Natural killer cell treated with Interleukin-12 subunit alpha and Interleukin-12 subunit beta and Interleukin-15 and Interleukin-18, amount 100 ng/mL, for 72 hours (primary cell): ENCODE measurements around the gene ATPAF2. TPM values are rescaled to one million over a fixed set of nuclear protein-coding genes. Genes with fewer than 3 reads are reported as not detected.

Source experiments
- ATAC-seq, 2 donors: fragments of 150-1000 bp; cut with Tn5 transposase in 1 of 2; sonication (Bioruptor Pico), chemical (Tn5 transposase) in 1 of 2; 2 replicates each; pipeline ENCODE4 v1.10.0; 2021
- DNase-seq: peaks from one replicate; pipeline ENCODE4 v3.0.0; 2022; ENCODE audit warnings: low spot score
- H3K27ac Mint-ChIP-seq, 2 donors: 1 replicate in 1 of 2; 2 replicates in 1 of 2; pipeline ENCODE4 v1.8.0; 2022; ENCODE audit warnings: mixed read lengths in 2 of 2, mild to moderate bottlenecking in 1 of 2, moderate library complexity in 1 of 2
- H3K27me3 Mint-ChIP-seq, 2 donors: 1 replicate in 1 of 2; 2 replicates in 1 of 2; pipeline ENCODE4 v1.8.0; 2022; ENCODE audit warnings: mixed read lengths in 2 of 2
- H3K36me3 Mint-ChIP-seq: one replicate; pipeline ENCODE4 v1.8.0; 2022; ENCODE audit warnings: mixed read lengths
- H3K4me1 Mint-ChIP-seq, 2 donors: 1 replicate in 1 of 2; 2 replicates in 1 of 2; pipeline ENCODE4 v1.8.0; 2022; ENCODE audit warnings: low read depth in 2 of 2, mixed read lengths in 2 of 2, mild to moderate bottlenecking in 1 of 2
- H3K4me3 Mint-ChIP-seq: one replicate; pipeline ENCODE4 v1.8.0; 2022; ENCODE audit warnings: mixed read lengths
- H3K9me3 Mint-ChIP-seq: 2 replicates; pipeline ENCODE4 v1.8.0; 2022; ENCODE audit warnings: mixed read lengths
- total RNA-seq, 2 donors: library from RNA; stranded (reverse); gene quantifications; one replicate each; pipeline ENCODE4 v1.2.3, GENCODE V29; 2022

ATPAF2 gene
- total RNA-seq, 2 donors from 2014 or later = 40.1 to 52.1 TPM

- Mint-ChIP-seq H3K4me3 (no peak overlapping the region), H3K4me1 (no peaks in the 10 kb centered on the region), H3K27ac (no peak overlapping the region), H3K9me3 (no peaks in the 10 kb centered on the region), H3K36me3 (no peaks in the 10 kb centered on the region), H3K27me3 (no peaks in the 10 kb centered on the region)
- DNase-seq (no peak), ATAC-seq (peak in 1 of 2 donors; percentile 50)
Observed at GRCh38 chr17:17981330-17981729, 57.6 kb downstream of the ATPAF2 start.

- no peak for DNase-seq
- peaks cover 3 to 7% of the 10 kb centered on the region in 2 donors for H3K4me1 Mint-ChIP-seq
- H3K27ac Mint-ChIP-seq = no peak overlapping the region
- H3K4me3 Mint-ChIP-seq = no peak overlapping the region
- H3K27me3 Mint-ChIP-seq = no peaks in the 10 kb centered on the region
- ATAC-seq = no peak
- no peaks in the 10 kb centered on the region for H3K9me3 Mint-ChIP-seq
- no peaks in the 10 kb centered on the region for H3K36me3 Mint-ChIP-seq
Observed at GRCh38 chr17:17979778-17980177, 59.2 kb downstream of the ATPAF2 start.

GRCh38 chr17:17978481-17979424 lies 60.2 kb downstream of the ATPAF2 start:
- Mint-ChIP-seq H3K36me3 (no peaks in the 10 kb centered on the region), H3K4me1 (peaks cover 3 to 7% of the 10 kb centered on the region in 2 donors), H3K27me3 (no peaks in the 10 kb centered on the region), H3K9me3 (no peaks in the 10 kb centered on the region), H3K4me3 (no peak overlapping the region), H3K27ac (no peak overlapping the region)
- ATAC-seq = peak in 1 of 2 donors; percentile 22
- DNase-seq = no peak

DNA sequence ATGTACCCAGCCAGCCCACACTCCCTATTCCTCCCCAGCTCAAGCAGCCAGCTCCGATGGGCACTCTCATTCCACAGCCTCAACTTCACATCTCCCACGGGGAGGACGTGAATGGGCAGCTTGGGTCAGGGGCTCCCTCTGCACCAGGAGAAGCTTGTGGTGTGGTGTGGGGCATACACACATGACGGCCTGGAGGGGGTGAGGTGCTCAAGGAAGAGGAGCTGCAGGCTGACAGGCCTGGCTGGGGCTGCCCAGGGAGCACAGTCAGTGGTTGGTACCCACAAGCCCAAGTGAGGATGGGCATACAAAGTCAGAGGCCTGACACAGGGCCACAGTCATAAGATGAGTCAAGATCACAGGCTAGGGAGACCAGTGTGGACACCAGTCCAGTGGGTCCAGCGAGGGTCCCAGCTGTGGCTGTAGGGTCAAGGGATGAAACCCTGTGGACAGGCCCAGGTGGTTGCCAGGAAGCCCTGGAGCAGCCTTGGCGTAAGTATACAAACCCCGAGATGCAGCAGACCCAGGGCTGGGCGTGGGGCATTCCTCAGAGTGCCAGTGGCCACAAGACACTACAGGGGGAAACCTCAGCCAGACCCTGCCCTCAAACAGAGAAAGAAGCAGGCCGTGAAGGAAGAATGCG lies 61.9 kb downstream of the ATPAF2 start:
- Mint-ChIP-seq H3K27me3 (no peaks in the 10 kb centered on the region), H3K4me1 (peaks cover 7 to 11% of the 10 kb centered on the region in 2 donors), H3K27ac (no peak overlapping the region), H3K4me3 (no peak overlapping the region), H3K36me3 (no peaks in the 10 kb centered on the region), H3K9me3 (no peaks in the 10 kb centered on the region)
- no peak for DNase-seq
- no peak for ATAC-seq

DNA sequence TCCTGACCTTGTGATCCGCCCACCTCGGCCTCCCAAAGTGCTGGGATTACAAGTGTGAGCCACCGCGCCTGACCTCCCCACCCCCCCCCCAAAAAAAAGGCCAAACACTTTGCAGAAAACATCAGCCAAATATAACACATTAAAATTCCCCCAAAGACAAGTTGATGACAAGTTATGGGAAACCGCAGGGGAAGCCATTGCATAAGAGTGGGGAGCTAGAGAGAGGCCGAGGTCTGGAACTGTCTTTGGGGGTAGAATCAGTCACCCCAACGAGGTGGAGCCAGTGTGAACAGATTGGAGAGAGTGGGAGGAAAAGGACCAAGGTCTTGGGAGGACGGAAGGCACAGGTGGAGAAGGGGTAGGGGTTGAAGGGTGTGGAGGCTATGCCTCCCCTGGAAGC lies 63.5 kb downstream of the ATPAF2 start:
- H3K4me3 Mint-ChIP-seq = no peak overlapping the region
- H3K4me1 Mint-ChIP-seq = peaks cover 16 to 21% of the 10 kb centered on the region in 2 donors
- no peak overlapping the region for H3K27ac Mint-ChIP-seq
- ATAC-seq = no peak
- no peaks in the 10 kb centered on the region for H3K36me3 Mint-ChIP-seq
- no peaks in the 10 kb centered on the region for H3K9me3 Mint-ChIP-seq
- no peaks in the 10 kb centered on the region for H3K27me3 Mint-ChIP-seq
- no peak for DNase-seq

- Mint-ChIP-seq H3K9me3 (no peaks in the 10 kb centered on the region), H3K27ac (peak overlapping the region; percentile 64 to 79), H3K27me3 (no peaks in the 10 kb centered on the region), H3K4me1 (peaks cover 18 to 25% of the 10 kb centered on the region in 2 donors), H3K36me3 (no peaks in the 10 kb centered on the region), H3K4me3 (peak overlapping the region; percentile 91)
- ATAC-seq (no peak), DNase-seq (no peak)
Observed at GRCh38 chr17:17972952-17973254, 66.1 kb downstream of the ATPAF2 start.

DNA sequence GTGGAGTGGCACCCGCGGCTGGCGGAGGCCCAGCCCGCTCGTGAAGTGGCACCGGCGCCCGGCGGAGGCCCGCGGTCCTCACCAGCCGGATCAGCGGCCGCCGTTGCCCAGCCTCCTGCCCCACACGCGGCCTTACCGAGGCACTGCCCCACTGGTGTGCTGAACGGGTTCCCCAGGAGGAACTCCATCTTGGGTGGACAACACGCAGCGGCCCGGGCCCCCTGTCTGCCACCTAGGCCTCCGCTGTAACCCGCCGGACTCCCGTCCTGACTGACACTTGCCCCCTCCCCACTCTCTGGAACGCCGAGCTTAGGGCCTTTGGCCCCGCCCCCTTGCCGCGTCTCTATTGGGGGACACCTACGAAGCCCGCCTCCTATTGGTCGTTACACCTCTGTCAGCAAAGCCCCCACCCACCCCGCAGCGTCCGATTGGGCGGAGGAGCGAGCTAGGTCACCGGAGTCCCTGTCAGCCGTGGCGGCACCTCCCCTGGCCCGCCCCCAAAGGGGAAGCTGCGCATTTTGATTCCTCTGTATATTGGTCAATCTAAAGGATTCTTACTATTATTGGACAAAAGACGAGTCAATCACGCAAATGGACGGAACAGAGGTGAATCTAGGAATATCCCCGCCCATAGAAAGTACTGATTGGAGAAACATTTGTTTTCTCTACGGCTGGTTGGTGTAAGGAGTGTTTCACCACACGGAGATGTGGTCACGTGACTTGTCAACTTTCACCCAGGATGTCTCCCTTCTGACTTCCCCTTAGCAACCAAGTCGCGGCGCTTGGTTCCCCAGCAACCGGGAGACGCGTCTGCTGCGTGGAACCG lies 66.6 kb downstream of the ATPAF2 start, which contains the start of the genes DRC3 and TOM1L2:
Gene DRC3 (plus strand): TSS at position 737 of the 826 bp plus-strand sequence. CDS start 4,737 bp downstream, outside the sequence.
Gene TOM1L2 (minus strand): TSS at position 275 of the 826 bp plus-strand sequence. CDS start 87 bp downstream, at position 188.
- DNase-seq (peak; percentile 100), ATAC-seq (peak; percentile 97 to 98)
- no peaks in the 10 kb centered on the region for H3K27me3 Mint-ChIP-seq
- peak within 1 kb of the TSS; percentile 91 for H3K4me3 Mint-ChIP-seq
- H3K9me3 Mint-ChIP-seq = no peaks in the 10 kb centered on the region
- peaks cover 18 to 25% of the 10 kb centered on the region in 2 donors for H3K4me1 Mint-ChIP-seq
- H3K27ac Mint-ChIP-seq = peak within 1 kb of the TSS; percentile 64 to 79
- H3K36me3 Mint-ChIP-seq = no peaks in the 10 kb centered on the region

- ATAC-seq (no peak), DNase-seq (peak; percentile 72)
- Mint-ChIP-seq H3K4me1 (peaks cover 18 to 25% of the 10 kb centered on the region in 2 donors), H3K27ac (peak overlapping the region; percentile 64 to 79), H3K9me3 (no peaks in the 10 kb centered on the region), H3K4me3 (peak overlapping the region; percentile 72), H3K36me3 (no peaks in the 10 kb centered on the region), H3K27me3 (no peaks in the 10 kb centered on the region)
Observed at GRCh38 chr17:17971431-17972125, 67.4 kb downstream of the ATPAF2 start.

- Mint-ChIP-seq H3K27ac (peak overlapping the region; percentile 51 to 76), H3K36me3 (no peaks in the 10 kb centered on the region), H3K4me1 (peaks cover 21 to 29% of the 10 kb centered on the region in 2 donors), H3K9me3 (no peaks in the 10 kb centered on the region), H3K27me3 (no peaks in the 10 kb centered on the region), H3K4me3 (peak overlapping the region; percentile 72)
- ATAC-seq (no peak), DNase-seq (no peak)
Observed at GRCh38 chr17:17970699-17971430, 68.1 kb downstream of the ATPAF2 start.

Other genes starting within 250 kb of the ATPAF2 start
- 10 to 100 TPM; 55.8 to 73.5 TPM for gene SREBF1, start 202.2 kb downstream of the ATPAF2 start, total RNA-seq
- gene TOM1L2, start 66.8 kb downstream of the ATPAF2 start, total RNA-seq = 10 to 100 TPM; 15.5 to 17.8 TPM
- under 1 TPM in 1 of 2 donors, not detected in 1; 0.47 TPM for gene DRC3, start 66.3 kb downstream of the ATPAF2 start, total RNA-seq
- 1 to 10 TPM; 7.5 to 9.0 TPM for gene GID4, start 240 bp upstream of the ATPAF2 start, total RNA-seq
- 10 to 100 TPM; 49.9 to 84.3 TPM for gene DRG2, start 48.8 kb upstream of the ATPAF2 start, total RNA-seq
- 1 to 10 TPM; 1.0 to 2.0 TPM for gene MYO15A, start 69.6 kb upstream of the ATPAF2 start, total RNA-seq
- gene ALKBH5, start 144.7 kb upstream of the ATPAF2 start, total RNA-seq = 100 to 1,000 TPM; 121 to 123 TPM
- gene LLGL1, start 186.5 kb upstream of the ATPAF2 start, total RNA-seq = 10 to 100 TPM; 16.6 to 23.0 TPM
- gene FLII, start 219.6 kb upstream of the ATPAF2 start, total RNA-seq = 100 to 1,000 TPM; 247 to 285 TPM
- gene MIEF2, start 221.5 kb upstream of the ATPAF2 start, total RNA-seq = 1 to 10 TPM; 6.8 to 8.1 TPM